Activated effector memory CD4-positive, alpha-beta T cell treated with Interleukin-2 at 50 U/mL for 16 hours (primary cell): ENCODE data around the gene FAM174B.

Experiments
- DNase-seq: peaks from one replicate; pipeline ENCODE4 v3.0.0-alpha.2; 2020

Gene FAM174B

DNA sequence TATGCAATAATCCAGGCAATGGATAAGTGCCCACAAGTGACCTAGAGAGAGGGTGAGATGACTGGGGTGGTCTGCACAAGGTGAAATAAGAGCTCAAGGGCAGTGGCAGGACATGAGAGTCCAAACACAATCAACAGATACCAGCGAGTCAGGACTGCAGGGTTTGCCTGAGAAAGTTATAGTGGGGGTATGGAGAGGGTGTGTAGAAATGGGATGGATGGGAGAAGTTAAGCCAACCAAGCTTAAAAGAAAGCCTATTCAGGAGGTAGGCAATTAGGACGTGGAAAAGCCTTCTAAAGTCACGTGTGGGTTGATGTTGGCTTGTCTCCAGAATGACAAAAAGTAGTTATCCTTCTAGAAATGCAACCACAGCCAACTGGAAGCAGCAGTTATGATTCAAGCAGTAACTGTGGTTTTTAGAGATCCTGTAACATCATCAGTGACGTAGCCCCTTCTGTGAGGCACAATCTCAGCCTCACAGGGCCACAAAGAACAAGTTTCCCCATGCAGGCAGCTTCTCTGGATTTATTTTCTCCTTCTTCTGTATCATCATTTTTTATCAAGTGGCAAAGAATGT lies 56.1 kb downstream of the FAM174B start:
- DNase-seq = no peak

DNA sequence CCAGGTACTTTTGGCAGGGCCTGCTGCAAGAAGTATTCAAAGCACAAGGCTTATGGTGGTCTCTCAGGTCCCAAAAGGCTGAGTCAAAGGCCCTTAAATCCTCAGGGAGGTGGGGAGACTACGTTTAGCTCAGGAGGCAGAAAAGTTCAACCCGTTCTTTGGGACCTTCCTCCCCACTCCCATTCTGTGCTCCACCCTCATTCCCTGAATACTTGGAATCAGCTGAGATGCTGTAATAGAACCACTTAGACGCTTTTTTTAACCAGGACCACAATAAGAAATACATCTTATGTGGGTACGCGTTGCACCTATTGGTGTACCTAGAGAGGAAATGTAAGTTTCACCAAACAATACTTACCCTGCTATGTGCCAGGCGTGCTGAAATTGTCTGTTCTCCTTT lies 58.0 kb downstream of the FAM174B start:
- no peak for DNase-seq

DNA sequence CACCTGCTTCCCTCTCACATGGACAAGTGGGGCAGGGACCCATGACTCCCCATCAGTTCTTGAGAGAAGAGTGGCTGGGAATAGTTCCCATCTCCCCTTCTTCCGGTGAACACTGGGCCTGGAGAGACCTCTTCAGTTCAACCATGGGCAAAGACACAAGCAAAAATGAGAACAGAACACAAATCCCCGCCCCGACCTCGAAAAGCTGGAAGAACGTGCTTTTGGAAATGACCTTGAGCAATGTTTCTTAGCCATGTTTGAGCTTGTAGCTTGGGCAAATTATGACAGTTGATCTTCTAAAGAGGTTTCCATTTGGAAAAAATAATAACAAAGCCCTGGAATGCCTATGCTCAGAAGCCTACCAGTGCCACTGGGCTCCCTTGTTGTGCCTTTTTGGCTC lies 59.0 kb downstream of the FAM174B start:
- DNase-seq = no peak

DNA sequence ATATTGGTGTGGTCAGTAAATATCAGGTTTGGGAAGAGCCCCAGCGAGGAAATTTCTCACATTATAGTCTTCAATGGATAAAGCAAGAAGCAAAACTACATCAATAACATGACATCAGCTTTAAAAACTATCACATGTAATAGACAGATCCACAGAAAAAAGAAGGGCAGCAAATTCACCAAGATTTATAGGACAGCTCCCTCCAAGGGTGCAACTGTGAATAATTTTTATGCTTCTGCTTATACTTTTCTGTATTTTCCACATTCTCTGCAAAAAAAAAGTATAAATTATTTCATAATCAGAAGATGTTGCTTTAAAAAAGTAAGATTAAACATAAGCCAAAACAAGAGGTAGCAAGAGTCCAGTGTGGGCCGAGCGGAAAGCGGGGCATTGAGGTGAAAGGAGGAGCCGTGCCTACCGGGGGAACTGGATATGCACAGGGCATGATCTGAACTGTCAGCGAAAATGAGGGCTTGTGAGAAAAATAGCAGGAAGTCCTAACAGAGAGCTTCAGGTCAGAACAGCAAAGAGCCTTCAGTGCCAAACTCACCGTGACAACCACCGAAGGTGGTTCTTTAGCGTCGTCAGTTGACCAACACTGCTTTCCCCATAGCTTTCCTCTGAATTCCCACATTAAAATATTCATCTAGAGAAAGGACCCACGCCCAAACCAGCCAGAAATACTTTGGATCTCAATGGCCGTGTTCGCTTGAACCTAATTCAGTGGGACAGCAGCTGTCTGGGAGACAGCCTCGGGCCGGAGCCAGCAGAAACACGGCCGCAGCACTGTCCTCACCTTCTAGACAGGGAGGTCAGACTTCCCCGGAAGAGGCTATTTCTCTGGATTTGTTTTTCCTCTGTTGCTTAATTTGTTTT lies 59.8 kb downstream of the FAM174B start:
- DNase-seq = no peak

DNA sequence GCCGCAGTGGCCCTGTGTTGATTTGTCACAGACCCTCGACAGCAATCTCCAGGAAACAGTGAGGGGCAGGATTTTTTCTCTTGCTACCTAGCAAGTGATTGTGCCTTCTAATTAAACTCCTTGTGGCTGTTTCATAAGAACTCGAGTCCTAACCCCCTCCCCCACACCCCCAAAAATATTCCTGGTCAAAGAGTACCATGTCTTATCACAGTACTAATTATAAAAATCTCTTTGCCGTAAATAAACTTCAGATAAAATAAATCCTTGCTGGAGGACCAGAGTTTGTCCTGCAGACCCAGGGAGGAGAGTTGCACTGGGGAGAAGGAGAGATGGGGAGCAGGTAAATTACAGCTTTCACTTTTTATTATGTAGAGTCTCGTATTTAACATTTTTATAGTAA lies 64.3 kb downstream of the FAM174B start:
- DNase-seq = no peak

DNA sequence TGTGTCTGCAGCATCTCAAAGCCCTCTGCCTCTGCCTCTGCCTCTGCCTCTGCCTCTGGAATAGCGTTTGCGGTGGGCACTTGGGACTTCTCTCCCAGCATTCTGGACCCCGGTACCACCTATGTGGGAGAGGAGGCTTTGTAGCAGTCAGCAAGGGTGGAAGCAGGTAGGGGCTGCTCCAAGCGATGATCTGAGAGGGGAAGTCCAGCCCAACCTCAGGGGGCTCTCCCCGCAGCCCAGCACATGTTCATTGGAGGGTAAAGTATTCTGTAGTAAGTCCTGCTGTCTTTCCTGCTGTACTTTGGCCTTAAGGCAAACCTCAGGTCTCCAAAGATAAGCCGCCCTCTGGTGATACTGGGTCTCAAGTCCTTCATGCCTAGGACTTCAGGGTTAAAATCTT lies 68.6 kb downstream of the FAM174B start:
- DNase-seq = no peak

DNA sequence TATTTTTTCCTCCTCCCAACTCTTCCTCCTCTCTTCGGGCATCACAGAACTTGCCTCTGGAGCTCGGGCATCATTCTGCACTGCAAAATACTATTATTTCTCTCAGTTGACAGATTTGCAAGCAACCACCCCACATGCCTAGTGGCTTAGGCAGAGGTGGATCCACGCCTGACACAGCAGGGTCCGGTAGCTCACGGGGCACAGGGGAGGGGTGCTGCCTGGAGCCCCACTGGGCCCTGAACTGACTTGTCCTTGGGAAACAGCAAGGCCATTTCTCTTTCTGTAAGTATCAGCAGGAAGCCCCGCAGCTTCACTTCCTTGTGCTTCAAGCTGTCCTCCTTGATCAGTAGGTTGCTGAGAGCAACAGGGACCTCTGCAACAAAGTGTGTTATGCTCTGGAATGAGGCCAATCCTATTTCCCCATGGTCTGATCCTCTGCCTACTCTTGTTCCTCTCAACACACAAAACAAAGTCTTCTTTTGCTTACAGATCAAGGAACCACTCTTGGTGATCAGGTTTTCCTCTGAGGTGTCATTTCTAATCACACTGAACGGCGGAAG lies 69.1 kb downstream of the FAM174B start:
- no peak for DNase-seq

DNA sequence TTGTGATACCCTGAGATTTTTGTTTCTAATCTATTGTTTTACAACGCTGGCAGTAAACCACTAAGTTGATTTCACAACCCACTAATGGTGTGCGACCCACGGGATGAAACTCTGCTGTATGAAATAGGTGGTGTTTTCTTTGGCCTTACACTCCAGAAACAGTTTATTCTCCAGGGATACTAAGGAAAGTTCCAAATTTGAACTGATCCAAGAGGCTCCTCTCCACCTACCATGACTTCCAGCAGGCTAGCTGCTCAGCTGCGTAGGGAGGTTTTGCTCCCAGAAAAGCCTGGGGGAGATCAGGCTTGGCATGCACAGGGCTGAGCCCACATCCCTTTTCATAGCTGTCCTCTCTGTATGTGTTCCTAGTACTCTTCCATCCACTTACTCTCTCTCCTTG lies 71.5 kb downstream of the FAM174B start:
- DNase-seq = no peak

DNA sequence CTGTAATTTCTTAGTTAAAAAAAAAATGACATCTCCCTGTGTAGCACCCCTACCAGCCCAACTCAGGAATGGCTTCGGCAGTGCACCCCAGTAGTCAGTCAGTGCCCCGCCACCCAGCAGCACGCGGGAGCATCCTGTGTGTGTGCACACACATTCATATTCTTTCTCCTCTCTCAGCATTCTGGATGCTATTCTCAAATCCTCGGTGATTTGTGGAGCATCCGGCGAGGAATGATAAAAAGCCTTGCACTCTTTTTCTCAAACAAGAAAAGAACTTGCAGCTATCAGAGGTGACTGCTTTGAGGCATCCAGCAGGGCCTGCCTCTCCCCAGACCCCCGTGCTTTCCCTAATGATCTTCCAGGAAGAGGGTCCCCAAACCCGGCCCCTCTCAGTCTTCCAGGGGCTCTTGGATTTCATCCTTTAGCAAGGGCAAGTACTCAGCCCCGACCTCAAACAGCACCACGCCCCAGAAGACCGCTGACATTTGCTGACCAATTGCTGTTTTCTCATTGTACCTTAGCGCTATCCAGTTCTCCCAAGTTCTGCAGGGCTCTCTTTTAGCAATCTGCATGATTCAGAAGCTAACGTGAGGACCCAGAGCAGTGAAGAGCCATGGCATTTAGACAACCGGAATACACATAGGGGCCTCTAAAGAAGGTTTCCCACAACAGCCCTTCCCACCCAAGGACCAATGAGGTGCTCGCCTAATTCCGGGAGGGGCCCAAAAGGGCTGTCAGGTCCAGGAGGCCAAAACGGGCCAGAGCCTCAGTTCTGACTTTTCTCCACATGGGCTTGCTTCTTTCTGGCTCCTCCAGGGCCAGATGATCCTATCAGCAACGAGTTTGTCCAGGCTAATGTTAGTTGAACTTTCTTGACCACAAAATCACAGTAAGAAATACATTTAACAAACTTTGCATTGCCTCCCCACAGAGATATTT lies 72.2 kb downstream of the FAM174B start:
- no peak for DNase-seq

DNA sequence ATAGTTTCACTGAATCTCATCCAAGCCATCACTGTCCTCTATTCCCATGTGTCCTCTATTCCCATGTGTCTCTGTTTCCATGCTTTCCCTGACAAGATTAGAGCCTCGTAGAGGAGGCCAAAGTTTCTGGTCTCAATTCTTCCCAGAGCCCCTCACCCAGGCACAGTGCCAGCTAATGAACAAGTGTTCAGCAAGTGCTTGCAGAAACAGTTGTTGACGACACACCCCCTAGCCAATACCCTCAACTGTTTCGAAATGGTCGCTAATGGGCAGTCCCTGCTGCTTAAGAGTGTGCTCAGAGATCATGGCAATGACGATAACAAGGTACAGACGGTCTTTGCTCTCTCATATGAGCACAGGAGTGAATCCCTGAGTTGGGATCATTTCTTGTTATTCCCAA lies 73.4 kb downstream of the FAM174B start:
- DNase-seq = no peak

DNA sequence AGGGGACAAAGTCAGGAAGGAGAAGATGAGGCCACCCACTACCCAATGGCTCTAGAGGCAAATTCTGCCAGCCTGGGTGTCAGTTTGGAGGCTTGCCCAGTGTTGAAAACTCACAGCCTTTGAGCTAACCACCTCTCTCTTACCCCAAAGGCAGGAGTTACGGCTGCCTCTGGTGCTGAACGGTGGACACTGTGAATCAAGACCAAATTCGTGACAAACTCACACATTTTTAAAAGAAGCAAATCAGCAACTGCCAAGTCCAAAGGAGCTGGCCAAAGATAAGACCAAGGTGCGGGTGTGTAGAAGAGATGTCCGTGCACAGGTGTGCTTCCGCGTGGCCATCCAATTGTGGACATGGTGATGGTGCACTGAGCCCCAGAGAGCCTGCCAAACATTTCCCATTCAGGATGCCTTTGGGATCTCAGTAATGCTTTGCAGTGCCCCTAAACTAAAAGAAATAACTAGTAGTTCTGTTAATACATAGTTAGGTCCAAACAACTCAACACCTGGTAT lies 74.6 kb downstream of the FAM174B start:
- no peak for DNase-seq

DNA sequence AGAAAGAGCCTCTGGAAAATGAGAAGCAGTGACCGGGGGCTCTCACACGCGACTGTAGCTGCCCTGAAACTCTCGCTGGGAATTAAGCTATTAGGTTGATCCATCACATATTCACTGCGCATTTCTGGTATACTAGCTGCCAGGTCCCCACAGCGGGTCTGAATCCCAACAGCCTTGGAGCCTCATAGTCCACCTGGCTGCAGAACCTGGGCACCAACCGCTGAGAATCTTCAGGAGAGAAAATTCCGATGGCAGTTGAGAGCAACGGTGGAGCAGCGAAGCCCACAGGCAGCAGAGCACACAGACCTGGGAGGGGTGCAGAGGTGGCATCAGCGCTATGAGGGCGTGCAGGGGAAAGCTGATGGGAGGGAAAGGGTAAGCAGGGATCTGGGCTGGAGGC lies 75.1 kb downstream of the FAM174B start:
- DNase-seq = no peak

DNA sequence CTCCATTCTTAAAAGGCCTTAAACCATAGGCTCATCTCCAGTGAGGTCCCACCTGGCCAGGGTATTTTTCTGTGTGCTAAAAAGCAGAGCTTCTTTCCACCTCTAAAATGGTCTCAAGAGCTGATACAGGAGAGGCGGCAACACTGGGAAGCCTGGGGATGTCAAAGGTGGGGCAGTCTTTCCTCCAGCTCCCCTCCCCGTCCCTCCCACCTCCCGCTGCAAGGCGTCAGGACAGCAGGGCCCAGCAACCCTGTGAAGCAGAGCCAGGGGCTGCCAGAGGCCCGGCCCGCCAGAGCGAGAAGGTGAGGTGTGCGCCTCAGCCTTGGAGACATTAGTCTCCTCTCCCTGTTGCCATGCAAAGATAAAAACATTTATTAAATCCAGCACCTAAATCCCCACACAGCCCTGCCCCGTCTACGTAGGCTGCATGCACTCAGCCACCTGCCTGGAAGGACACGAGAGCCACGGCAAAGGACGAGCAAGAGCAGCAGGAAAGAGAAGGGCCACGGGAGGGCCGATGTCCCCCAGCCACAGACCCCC lies 75.6 kb downstream of the FAM174B start:
- no peak for DNase-seq

DNA sequence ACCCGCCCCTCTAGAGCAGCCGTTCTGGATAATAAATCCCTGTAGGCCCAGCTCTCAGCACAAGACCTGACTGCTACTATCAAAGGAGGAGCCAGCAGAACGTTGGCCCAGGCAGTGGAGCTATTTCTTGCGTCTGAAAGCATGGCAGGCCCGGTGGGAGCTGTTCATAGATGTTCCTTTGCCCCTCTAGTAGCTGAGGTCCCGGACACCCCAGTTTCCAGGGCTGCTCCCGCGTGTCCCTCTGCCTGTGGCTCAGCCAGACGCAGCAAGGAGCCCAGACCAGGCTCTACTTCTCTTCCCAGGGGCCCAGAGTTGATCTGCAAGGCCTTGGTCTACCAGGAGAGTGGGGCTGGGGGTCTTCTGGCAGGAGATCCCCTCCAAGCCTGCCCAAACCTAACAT lies 76.1 kb downstream of the FAM174B start:
- no peak for DNase-seq

DNA sequence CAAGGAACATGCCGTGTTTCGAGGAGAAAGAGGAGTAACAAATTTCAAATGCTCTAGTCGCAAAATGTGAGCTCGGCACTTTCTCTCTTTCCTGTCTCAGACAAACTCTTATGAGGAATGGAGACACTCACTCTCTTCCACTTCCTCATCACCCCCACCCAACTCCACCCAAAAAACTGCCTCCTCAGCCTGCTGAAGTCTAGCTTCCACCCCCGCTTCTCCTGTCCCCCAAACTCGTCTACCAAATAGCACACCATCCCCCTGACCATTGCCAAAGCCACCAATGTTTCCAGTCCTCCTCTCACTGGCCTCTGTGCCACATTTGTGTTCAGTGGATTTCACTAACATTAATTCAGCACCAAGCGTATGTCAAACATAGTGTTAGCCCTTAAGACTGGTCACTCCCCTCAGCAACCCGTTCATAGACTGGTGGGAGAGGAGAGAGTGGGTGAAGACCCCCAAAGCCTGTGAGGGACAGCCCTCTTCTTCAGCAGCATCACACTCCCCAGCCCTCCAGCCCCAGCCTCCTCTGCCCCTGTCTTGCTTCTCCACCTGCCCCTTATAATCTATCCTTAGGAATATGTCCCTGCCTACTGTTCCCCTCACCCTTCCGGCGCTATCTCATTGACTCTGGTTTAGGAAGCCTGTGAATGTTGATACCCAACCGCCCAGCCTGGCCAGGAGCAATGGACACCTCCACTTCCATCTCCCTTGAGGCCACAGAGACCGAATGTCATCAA lies 77.3 kb downstream of the FAM174B start:
- no peak for DNase-seq

DNA sequence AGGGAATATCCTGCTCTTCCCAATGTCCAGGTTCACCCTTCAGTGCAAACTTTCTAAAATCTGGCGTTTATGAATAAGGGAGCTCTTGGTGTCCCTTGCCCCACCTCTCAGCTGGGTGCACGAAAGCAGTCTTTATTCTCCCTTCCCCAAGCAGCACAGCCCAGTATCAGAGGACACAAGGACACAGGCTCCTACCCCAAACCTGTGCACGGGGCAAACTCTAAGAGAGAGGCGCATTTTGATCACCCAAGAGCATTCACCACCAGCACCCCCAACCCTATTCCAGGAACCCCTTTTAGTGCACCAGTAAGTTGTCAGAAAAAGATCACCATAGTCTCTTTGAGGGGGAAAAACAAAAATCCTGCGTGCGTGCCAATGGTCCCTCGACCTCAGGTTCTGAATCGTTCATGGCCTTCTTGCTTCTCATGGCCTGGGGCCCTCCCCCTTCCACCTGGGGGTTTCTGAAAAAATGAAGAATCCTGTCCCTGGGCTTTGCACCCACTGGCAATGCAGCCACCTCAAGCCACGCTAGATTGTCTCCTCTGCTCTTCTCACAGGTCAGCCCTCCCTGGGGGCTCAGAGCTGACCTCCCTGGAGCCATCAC lies 78.9 kb downstream of the FAM174B start:
- DNase-seq = no peak

DNA sequence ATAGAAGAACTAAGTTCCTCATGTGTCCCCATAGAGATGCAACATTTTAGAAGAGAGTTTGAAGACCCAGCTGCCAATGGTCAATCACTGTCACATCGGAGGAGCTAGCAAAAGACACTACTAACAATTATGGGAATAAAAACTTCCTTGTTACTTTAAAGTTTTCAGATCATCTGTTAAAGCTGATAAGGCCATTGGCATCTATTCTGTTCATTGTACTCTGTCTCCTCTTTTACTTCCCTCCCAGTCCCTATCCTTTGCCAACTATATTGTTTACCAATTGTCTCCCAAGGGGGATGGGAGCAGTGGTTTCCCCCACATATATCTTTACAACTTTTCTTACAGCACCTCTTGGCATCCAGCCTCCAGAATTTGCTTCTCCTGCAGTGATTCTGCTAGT lies 81.0 kb downstream of the FAM174B start:
- DNase-seq = no peak

DNA sequence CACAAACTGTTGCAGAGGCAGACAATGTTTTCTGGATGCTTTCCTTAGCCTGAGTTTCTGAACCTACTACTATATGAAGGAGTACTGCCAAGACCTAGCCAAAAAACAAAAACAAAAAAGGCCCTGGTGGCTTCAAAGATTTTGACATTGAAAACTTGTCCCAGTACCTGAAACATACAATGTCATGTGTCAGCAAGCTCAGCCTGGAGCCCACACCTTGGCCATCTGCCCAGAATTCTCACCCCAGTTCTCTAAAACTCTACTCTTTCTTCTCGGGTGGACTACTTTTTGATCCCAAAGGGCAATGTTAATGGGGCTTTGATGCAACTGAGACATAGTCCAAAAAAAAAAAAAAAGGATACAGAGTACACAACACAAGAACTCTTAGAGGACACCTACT lies 81.4 kb downstream of the FAM174B start:
- no peak for DNase-seq

DNA sequence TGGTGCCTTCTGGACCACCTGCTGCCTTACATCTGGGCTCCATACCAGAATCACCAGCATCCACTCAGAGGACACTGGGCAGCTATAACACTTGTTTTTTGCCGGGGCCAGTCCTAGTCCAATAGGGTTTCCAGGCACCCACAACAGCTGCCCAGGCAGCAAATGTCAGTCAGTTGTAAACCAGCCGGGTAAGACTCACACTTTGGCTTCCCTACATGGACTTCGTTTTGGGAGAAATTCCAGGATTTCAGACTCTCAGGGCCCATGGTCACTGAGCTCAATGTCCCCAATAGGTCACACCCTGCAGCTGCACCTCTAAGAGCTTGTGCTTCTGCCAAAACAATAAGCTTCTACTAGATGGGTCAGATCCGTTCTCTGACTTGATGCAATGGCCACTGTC lies 83.8 kb downstream of the FAM174B start:
- no peak for DNase-seq

DNA sequence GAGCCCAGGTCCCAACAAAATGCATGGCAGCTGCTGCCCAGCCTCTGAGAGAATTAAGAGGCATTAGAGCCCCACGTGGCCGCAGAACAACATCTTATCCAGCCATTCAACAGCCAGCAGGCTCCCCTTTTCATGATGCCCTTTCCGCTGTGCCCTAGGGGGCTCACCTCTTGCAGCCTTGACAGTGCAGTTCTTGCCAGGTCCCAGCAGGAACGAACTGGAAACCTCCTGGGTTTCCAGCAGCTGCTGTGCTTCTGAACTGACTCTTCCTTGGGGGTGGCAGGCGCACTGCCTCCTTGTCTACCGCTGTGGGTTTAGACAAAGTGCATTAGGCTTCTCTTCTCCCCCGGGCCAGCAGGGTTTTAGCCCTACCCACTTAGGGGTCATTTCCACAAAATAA lies 85.2 kb downstream of the FAM174B start:
- no peak for DNase-seq

DNA sequence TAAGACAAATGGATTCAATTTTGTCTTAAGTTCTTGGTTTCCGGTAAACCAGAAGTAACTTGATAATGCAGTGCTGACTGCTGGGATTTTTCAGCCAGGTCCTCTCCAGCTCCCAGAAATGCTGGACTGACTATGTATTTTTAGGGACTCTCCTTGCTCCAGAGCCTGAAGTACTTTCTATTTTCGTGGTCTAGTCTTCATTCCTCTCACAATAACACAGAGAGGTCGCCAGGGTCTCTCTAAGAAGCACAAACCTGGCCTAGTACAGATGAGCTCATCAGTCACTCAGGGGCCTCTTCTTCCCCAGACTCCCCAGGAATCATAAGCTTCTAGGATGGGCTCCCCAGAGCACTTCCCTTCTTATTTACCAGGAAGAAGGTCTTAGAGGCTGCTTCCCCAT lies 85.8 kb downstream of the FAM174B start:
- no peak for DNase-seq
